Stimulated activated CD4-positive, alpha-beta T cell treated with anti-CD3 and anti-CD28 coated beads, Interleukin-15, amount 100 ng/mL, for 24 hours (primary cell): ENCODE data around the gene CUTC.

Experiments
- DNase-seq: peaks from one replicate; pipeline ENCODE4 v3.0.0-alpha.2; 2020

CUTC gene

GRCh38 chr10:99784727-99785441, 52.9 kb downstream of the CUTC start:
- DNase-seq = no peak

GRCh38 chr10:99785646-99786045, 53.6 kb downstream of the CUTC start:
- DNase-seq = no peak

- DNase-seq = no peak
These were observed 55.3 kb downstream of the CUTC start for GRCh38 chr10:99787311-99787710.

GRCh38 chr10:99787782-99788445, 55.9 kb downstream of the CUTC start:
- no peak for DNase-seq

- no peak for DNase-seq
These were observed 56.7 kb downstream of the CUTC start for GRCh38 chr10:99788598-99789256.

- no peak for DNase-seq
These were observed 59.8 kb downstream of the CUTC start for GRCh38 chr10:99791831-99792230.

- no peak for DNase-seq
These were observed 61.8 kb downstream of the CUTC start for GRCh38 chr10:99793819-99794218.

- no peak for DNase-seq
These were observed 64.9 kb downstream of the CUTC start for GRCh38 chr10:99796928-99797327.

- no peak for DNase-seq
These were observed 66.0 kb downstream of the CUTC start for GRCh38 chr10:99798031-99798430.

GRCh38 chr10:99798920-99799319, 66.9 kb downstream of the CUTC start:
- DNase-seq = no peak

- DNase-seq = no peak
These were observed 67.6 kb downstream of the CUTC start for GRCh38 chr10:99799613-99800012.

GRCh38 chr10:99804471-99804870, 72.4 kb downstream of the CUTC start:
- DNase-seq = no peak

- DNase-seq = no peak
These were observed 73.2 kb downstream of the CUTC start for GRCh38 chr10:99805190-99805589.
